GM19324 (cell line): ENCODE results near the gene PRKCH.

ENCODE experiments used
- ATAC-seq: cut with Tn5 transposase; IDR thresholded peaks from one replicate; pipeline ENCODE4 v1.9.1; 2021; ENCODE audit warnings: mild to moderate bottlenecking, moderate library complexity; ENCODE audit not compliant: unreplicated experiment, low FRiP score

The PRKCH gene

DNA sequence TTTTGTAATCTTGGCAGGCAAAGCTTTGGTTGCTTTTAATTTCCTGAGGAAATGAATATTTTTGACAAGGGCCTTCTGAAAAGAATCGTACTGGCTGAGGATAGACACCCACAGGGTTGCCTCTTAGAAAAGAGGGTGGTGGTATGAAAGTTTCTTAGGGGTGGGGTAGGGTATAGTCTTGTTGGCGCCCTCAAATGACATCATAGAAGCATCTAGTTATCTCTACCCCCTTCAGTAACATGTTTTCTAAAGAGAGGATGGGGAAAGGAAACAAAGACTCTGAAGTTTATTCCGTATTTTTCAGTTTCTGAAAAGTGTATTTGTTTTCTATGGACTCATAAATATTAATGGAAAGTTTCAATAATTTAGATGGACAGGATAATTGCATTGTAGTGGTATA is 13.7 kb downstream of the PRKCH start:
- ATAC-seq = no peak

GRCh38 chr14:61335671-61336275 is 14.4 kb downstream of the PRKCH start:
- no peak for ATAC-seq

DNA sequence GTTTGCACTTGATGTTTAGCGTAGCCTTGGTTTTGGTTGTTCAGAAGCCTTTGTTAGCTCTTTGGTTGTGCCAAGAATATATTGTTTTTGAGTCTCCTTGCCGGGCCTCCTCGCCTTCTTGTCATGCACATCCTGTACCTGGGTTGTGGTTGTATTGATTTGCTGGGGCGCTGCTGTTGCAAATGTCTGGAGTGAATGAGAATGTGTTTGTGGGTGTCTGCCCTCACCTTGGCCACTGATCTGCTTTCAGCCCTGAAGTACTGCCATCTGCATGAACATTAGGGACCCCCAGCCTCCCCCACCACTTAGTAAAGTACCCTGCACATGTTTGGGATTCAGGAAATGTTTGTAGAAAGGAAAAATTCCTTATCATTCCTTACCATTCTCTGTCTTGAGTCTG is 16.5 kb downstream of the PRKCH start:
- ATAC-seq = no peak

DNA sequence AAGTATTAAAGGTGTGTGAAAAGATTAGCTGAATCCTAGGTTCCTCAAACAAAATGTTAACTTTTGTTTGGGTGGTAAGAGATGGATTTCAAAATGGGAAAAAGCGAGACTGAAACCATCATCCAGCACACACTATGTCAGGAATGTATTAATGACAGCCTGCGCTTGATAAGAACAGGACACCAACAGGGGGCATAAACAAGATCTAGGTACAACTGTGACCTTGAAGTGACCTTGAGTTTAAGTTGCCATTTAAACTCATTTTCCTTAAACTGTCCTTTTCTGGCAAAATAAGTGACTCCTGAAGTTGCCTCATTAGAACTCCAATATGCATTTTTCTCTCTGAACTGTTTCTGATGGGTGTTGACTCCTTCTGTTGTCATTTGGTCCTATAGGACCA is 17.1 kb downstream of the PRKCH start:
- no peak for ATAC-seq

DNA sequence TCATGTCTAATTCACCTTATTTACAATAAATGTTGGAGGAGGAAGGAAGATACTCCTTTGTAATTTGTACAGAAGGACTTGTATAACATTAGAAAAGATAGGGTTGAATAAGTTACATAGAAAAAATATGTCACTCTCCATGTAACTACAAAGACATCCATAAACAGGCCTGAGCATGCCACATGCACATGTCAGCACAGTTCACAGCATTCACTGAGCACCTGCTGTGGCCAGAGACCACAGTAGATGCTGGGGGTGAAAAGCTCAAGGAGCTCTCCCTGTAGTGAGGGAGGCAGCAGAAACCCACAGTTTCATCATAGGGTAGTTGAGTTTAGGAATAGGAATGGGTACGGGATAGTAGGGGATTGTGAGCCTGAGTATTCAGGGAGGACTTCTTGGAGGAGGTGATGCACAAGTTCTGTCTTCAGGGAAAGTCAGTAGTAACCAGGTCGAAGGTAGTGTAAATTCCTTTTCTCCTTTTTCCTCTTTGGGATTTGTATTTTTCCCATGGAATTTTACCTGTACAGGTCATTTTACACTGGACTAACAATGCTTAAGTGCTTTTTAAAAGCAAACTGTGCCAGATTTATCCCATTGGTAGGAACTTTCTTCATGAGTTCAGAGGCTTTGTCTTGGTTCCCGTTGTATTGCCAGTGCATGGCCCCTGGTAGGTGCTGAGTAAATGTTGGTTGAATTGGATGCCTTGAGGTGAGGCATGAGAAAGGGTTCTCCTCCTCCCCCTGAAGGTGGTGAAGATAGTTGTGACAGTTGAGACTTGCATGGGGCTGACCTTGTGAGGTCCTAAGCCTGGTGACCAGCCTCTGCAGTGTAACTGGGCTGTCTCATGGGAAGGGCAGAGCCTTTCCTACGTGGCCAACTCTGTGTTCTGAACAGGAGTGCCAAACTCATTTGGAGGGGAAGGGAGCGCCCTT is 20.2 kb downstream of the PRKCH start:
- ATAC-seq = no peak

DNA sequence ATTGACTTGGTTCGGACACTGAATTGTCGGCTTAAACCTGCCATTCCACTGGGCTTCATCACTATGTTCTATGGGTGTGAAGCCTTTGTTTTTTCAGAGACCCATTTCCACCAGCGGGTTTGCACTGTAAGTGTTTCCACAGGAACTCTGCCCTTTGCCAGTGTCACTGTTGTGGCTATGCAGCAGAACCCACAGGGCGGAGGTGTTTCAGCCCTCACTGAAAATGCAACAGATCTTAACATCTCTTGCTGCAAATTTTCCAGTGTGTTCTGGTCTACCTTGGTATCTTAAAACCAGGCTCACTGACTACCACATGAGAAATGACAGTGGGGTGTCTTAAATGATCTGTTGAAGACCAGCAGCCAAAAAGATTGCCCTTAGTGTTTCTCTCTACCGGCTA is 21.1 kb downstream of the PRKCH start:
- no peak for ATAC-seq

DNA sequence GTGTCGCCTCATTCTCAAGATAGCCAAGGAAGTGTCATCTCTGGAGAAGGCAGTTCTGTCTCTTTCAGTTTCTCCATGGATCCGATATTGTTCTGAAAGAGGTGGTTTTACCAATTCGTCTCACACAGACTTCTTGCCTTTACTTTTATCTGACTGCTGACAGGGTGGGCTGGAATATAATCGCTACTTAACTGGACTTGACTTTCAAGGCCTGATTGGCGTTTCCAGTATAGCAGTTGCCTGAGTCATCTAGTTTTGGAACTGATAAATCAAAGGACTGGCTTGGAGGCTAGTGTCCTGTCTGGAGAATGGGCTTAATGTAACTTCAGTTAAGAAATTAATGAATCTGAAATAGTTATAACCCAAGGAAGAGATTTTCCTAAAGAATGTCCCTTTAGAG is 21.6 kb downstream of the PRKCH start:
- ATAC-seq = no peak

DNA sequence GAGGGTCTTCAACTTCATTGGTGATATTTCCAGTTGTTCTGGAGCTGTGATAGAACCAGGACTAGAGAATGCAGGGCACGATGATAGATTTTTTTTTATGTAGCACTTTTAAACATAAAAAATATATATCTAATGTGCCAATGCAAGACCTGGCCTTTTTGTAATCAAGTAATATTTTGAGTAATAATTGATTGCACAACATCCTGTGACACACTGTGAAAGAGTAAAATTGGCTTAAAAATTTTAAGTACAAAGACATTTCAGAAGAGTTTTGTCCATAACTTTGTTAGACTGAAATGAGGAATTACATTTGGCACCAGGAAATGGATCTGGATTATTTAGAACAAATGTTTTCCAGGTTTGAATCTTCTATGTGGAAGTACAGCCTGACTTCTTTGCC is 22.1 kb downstream of the PRKCH start:
- ATAC-seq = no peak

GRCh38 chr14:61343991-61344405 is 22.6 kb downstream of the PRKCH start:
- ATAC-seq = no peak

DNA sequence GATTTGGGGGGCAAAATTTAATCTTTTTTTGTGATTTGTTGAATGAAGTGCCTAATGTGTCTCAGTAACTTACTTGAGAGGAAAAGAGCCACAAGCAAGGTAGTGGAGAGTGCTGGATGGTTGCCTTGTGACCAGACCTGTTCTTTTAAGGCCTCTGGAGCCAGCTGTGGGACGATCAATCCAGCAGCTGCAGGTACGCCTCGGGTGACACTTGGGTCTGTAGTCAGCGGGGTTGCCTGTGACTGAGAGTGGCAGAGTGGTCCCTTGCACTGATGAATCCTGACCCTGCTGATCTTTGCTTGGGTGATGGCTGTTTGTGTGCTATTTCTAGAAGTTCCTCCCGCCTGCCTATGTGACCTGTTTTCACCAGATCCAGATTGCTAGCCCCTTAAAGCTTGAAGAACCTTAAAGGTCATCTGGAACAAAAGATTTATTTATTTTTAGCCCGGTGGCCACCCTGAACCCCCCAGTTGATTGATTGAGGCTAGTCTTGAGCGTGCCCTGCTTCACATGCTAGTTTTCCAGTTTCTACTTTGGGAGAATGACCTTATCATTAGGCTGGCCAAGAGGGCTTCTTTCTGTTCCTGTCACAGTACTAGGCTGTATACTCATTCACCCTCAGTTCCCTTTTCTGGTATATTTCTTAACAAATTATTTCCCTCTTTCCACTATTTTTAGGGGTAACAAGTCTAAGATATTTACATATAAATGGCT is 23.2 kb downstream of the PRKCH start:
- ATAC-seq = no peak

- no peak for ATAC-seq
Observed at GRCh38 chr14:61345151-61345482, 23.7 kb downstream of the PRKCH start.

DNA sequence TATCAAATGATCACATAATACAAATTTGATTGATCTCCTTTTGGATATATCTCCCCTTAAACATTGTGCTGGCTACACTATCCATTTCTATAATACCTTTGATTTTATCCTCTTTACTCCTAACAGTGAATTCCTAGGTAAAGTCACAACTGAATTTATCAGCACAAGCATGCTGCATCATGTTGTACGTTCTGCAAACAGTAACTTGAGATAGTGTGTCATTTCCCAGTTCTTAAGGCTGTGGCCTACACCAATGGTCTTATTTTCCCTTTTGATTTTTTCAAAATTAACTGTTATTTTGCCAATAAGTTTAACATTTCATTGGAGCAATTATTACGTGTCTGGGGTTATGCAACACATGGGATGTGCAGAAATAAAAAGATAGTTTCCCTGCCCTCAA is 24.8 kb downstream of the PRKCH start:
- no peak for ATAC-seq

- no peak for ATAC-seq
Observed at GRCh38 chr14:61346793-61347192, 25.4 kb downstream of the PRKCH start.

- no peak for ATAC-seq
Observed at GRCh38 chr14:61347826-61348443, 26.6 kb downstream of the PRKCH start.

DNA sequence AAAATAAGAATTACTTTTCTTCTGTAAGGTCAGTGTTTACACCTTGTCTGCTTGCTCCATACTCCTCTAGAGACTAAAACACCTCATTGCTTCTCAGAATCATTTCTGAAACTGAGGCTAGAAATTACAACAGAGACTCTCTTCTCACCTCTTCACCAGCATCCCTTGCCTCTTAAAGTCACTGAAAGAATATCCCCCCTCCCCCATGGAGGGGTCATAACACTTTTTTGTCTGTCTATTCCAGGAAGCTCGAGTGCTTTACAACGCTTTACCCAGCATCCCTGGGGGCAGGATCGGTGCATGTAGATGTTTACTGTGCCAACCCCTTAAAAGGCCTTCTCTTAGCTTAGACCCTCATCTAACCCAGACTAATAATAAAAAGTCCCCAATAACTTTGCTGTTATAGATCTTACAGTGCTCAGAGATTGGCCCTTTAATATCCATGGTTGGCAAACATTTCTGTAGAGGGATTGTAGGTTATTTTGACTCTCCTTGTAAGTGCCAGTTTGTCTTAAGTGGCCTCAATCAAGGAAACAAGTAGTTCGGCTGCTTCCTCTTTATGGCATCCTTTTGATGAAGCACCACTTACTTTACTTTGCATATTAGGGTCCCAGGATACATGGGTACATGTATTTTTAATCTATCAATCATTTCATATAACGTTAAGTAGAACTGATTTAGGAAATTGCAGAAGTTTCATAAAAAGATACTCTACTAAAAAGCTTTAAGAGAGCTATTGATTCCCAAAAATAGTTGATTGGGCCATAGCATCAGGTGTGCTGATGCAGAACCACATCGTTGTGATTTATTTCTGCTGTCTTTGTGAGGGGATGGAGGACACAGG is 29.3 kb downstream of the PRKCH start:
- ATAC-seq = no peak

- ATAC-seq = no peak
Observed at GRCh38 chr14:61351477-61351876, 30.1 kb downstream of the PRKCH start.

DNA sequence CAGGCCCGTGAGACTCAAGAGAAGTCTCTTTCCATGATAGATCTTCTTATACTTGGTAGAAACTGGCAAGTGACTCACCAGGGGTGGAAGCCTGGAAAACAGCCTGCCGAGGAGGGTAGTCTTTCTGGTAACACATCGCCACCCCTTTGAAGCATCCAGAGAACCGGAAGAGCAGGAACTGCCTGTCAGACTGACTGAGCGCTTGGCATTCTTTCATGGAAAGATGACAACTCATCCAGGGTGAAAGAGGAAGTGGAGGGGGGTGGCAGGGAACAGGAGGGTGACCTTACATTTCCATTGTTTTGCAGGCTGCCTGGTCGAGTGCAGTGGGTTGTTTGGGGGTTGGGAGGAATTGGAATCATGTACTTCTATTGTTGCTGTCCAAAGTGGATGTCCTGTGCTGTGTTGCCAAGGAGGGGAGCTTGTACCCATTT is 34.5 kb downstream of the PRKCH start:
- ATAC-seq = no peak

DNA sequence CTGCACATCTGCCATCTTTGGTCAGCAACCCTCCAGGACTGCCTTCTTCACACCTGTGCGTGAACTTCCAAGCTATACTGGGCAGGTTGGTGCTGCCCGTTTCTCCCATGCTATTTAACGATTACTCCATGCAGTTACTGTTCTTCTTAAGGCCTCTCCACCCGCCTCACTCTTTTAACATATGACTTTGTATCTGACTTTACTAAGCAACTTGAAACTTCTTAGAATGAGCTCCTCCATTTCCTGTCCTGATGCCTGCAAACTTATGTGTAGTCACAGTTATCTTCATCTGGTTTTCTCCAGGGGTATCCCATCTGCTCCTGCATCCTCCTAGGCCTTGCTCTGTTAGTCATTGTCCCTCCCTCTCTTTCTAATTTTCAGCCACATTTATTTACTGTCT is 35.7 kb downstream of the PRKCH start:
- no peak for ATAC-seq

DNA sequence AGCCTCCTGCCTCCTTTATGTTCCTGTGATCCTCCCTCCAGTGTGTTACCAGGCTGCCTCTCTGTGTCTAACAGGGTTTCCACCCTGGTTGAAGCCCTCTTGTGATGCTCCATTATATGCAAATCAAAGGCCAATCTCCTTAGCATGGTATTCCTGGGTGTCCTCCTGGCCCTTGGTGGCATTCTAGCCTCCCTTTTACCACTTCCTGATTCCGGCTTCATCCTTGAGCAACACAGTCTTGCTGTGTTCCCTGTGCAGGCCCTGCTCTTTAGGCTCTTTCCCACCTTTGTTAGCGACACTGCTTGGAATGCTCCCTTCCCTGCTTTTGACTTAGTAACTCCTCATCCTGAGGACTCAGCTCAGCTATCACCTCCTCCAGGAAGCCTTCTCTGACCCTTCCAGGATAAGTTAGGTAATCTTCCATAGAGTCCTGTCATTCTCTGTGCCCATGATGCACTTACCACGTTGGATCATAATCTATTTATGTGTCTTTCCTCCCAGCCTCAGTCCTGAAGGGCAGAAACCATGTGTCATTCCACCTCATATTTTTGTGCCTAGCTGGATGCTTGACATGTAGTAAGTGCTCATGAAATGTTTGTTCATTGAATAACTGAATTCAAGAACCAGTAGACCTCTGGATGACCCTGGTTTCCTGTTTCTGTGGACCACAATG is 37.3 kb downstream of the PRKCH start:
- ATAC-seq = no peak
